ENCODE measurements around the gene PALS1. TPM values are rescaled to one million over a fixed set of nuclear protein-coding genes. Genes with fewer than 3 reads are reported as not detected.

The PALS1 gene
- 10 to 100 TPM; 12.7 to 17.6 TPM for total RNA-seq
- polyA plus RNA-seq, result 1 to 10 TPM; 5.5 to 7.5 TPM

GRCh38 chr14:67241411-67242167 is at the start of gene PALS1:
PALS1 (plus strand) TSS chr14:67241435; CDS start chr14:67279171, 37,736 bp downstream.
- WGBS, result under 1% methylated on average over 64 of the region's 64 CpGs
- DNase-seq (ENCODE audit: low spot score), result no peak
- Histone ChIP-seq H3K27me3 (ENCODE audit: control insufficient read depth in 4 of 4, insufficient read depth in 4 of 4, low read length in 3 of 4) (no peaks in the 10 kb centered on the region), H3K36me3 (ENCODE audit: control insufficient read depth in 4 of 4, insufficient read depth in 3 of 4, low read depth in 1 of 4, low read length in 3 of 4) (no peaks in the 10 kb centered on the region), H3K9me3 (ENCODE audit: control insufficient read depth in 4 of 4, low read length in 3 of 4) (no peaks in the 10 kb centered on the region), H3K9ac (ENCODE audit: low read depth in 1 of 2, low read length in 2 of 2) (peak within 1 kb of the TSS; percentile 61 to 87), H3K4me3 (ENCODE audit: low read depth in 1 of 3, low read length in 3 of 3) (peak within 1 kb of the TSS; percentile 80 to 90 (median 81)), H3K4me1 (ENCODE audit: control insufficient read depth in 4 of 4, insufficient read depth in 4 of 4, low read length in 3 of 4) (peaks cover 0 to 7% (median 4%) of the 10 kb centered on the region in 4 donors), H3K27ac (ENCODE audit: low read depth in 1 of 2, low read length in 2 of 2) (peak within 1 kb of the TSS; percentile 93 to 96)
- TF ChIP-seq FOXA1 (IDR thresholded peaks at IDR 0.05) (no peak), TAF1 (conservative IDR thresholded peaks at IDR 0.05) (peak; percentile 23)

DNA sequence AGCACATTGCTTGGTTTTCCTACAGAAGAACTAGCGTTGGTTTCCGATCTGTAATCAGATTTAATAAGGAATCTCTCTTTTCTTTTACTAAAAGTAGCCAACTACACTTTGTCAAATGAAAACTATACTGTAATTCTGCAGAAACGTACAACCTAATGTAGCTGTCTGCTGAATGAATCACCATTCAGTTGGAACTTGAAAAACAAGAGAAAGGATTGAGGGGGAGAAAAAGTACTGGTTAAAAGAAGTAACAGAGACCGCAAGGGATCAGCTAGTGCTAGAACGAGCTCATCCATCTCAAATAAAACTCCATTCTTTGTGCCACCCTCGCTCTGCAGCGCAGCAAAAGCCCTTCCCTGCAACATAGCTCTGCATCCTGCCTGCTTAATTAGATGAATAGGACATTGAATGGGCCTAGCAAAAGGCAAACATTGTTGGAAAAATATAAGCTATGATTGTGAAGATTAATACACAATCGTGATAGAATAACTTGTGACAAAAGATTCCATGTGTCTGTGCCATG is 49.4 kb upstream of the PALS1 start:
- no peaks in the 10 kb centered on the region for H3K27me3 ChIP-seq (ENCODE audit: control insufficient read depth in 4 of 4, insufficient read depth in 4 of 4, low read length in 3 of 4)
- no peaks in the 10 kb centered on the region for H3K4me1 ChIP-seq (ENCODE audit: control insufficient read depth in 4 of 4, insufficient read depth in 4 of 4, low read length in 3 of 4)
- H3K9ac ChIP-seq (ENCODE audit: low read depth in 1 of 2, low read length in 2 of 2), result no peak overlapping the region
- no peak for DNase-seq (ENCODE audit: low spot score)
- TF ChIP-seq EGR1 (IDR thresholded peaks at IDR 0.05; ENCODE audit: low read depth in 2 of 2) (no peak), SP1 (IDR thresholded peaks at IDR 0.05) (no peak), ZBTB33 (IDR thresholded peaks at IDR 0.05) (no peak), JUND (IDR thresholded peaks at IDR 0.05) (no peak), NR2F2 (IDR thresholded peaks at IDR 0.05) (no peak), FOXA1 (IDR thresholded peaks at IDR 0.05) (no peak), HNF4A (conservative IDR thresholded peaks at IDR 0.05) (no peak), GABPA (IDR thresholded peaks at IDR 0.05 in 1 of 2, conservative IDR thresholded peaks at IDR 0.05 in 1 of 2) (no peak), RAD21 (IDR thresholded peaks at IDR 0.05) (no peak), HNF4G (IDR thresholded peaks at IDR 0.05) (no peak), CTCF (IDR thresholded peaks at IDR 0.05; ENCODE audit: low read depth, low read length, missing input control) (no peak), RXRA (IDR thresholded peaks at IDR 0.05) (no peak), MAX (IDR thresholded peaks at IDR 0.05) (no peak), FOXA2 (IDR thresholded peaks at IDR 0.05) (no peak), TAF1 (conservative IDR thresholded peaks at IDR 0.05) (no peak), YY1 (IDR thresholded peaks at IDR 0.05) (no peak), REST (IDR thresholded peaks at IDR 0.05) (no peak)
- TF ChIP-seq, protein P1, sequence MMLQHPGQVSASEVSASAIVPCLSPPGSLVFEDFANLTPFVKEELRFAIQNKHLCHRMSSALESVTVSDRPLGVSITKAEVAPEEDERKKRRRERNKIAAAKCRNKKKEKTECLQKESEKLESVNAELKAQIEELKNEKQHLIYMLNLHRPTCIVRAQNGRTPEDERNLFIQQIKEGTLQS (IDR thresholded peaks at IDR 0.05), result no peak
- H3K4me3 ChIP-seq (ENCODE audit: low read depth in 1 of 3, low read length in 3 of 3), result no peak overlapping the region
- H3K9me3 ChIP-seq (ENCODE audit: control insufficient read depth in 4 of 4, low read length in 3 of 4), result no peaks in the 10 kb centered on the region
- peaks cover 0 to 1% (median 0%) of the 10 kb centered on the region in 4 donors for H3K36me3 ChIP-seq (ENCODE audit: control insufficient read depth in 4 of 4, insufficient read depth in 3 of 4, low read depth in 1 of 4, low read length in 3 of 4)
- WGBS, result 88% methylated on average over 8 of the region's 8 CpGs
- H3K27ac ChIP-seq (ENCODE audit: low read depth in 1 of 2, low read length in 2 of 2), result no peak overlapping the region

Data from liver (tissue), 9 donors.